ENCODE results near the gene SEZ6L2.
"Not testable (repeated sequence)": the region's sequence is repeated elsewhere in the genome, so short reads cannot be mapped to it uniquely, and the experiment has no call there.

SEZ6L2 gene

DNA sequence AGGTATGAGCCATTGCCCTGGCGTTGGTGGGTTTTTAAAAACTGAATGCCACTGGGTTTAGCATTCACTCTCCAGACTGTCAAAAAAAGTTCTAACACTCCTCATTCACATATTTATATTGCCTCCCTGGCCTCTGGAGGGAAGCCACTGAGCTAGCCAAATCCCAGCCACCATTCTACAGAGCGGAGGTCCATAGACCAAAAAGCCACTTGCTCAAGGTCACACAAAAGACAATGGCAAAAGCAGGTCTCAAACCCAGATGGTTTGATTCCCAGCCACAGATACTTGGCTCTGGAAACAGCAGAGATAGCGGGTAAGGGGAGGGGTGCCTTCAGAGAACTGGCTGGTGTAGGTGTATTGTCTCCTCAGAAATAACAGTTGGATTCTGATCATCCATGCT, 18.3 kb downstream of the SEZ6L2 start:
- ATAC-seq: no peak

DNA sequence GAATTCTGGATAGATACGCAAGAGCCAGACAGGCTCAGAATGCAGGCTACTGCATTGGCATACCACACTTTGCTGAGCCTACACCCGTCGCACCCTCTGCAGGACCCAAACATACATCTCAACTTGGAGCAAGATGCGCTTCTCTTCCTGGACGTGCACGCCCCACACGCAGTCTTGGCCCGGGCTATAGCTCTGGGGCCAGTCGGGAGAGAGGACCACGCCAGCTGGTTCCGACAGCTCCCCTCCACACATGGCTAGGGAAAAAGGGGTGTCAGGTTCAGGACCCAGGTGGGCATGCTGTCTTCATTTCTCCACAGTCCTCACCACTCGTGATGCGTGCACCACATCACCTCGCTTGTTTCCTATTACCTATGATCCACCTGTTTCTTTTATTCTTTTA, 21.2 kb downstream of the SEZ6L2 start:
- no peak for ATAC-seq

DNA sequence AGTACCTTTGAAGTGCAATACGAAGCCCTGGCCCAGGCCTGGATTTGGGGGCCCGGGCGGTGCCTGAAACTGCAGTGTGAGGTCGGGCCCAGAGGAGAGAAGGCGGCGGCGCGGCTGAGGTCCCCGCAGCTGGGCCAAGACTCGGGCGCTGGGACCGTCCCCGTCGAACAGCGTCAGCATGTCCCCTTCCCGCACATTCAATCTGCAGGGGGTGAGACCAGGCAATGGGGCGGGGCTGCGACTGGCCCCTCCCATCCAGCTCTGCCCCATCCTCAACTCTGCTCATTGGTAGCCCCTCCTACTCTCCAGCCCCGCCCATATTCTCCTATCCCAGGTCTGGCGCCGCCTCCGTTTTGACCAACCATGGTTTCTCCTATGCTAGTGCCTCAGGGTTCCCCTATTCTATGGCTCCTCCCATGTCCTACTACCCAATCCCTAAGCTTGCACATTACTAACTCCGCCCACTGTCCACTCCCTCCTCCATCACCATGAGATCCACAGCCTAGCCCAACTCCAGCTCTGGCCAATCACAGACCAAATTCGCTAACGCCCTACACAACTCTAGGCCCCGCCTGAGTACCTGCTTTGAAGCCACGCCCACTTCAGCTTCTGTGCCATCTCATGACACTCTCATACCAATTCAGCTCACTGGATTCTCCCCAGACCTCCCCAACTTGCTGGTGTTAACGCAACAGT, 21.9 kb downstream of the SEZ6L2 start:
- peak; percentile 71 to 82 for ATAC-seq

DNA sequence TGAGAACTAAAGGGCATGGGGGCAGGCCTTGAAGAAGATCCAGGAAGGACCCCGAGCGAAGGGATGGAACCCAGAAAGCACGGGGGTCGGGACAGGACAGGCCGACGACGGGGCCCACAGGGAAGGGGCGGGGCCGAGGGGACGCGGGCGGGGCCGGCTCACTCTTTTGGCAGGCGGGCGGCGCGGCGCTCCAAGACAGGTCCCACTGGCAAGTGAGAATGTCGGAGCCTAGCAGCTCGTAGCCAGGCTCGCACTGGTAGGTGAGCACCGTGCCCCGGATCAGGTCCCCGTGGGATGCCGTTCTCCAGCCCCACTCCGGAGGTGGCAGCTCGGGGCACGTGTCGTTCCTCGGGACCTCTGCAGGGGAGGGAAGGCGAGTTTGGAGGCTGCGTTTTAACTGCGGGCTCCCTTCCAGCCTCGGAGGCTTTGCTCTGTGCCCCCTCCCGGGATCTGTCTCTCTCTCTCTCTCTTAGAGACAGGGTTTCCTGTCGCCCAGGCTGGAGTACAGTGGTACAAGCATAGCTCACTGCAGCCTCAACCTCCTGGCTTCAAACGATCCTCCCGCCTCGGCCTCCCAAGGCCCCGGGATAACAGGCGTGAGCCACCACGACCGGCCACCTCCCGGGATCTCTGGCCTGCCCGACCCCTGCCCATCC, 22.6 kb downstream of the SEZ6L2 start:
- ATAC-seq: peak in 1 of 2 donors; percentile 42

DNA sequence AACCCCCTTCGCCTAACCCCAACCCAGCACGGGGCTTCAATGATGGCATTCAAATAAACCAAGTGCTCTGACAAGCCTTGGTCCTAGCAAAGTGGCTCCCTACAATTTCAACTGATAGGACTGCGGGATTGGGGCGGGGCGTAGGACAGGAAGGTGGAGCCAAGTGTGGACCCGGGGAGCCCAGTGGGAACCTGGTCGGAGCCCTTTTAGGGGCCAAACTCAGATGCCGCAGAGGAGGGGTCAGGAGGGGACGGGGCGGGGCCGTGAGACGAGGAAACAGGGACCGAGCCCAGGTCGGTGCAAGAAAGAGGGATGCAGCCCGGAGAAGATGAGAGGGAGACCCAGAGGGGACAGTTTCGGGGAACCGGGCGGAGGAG, 23.1 kb downstream of the SEZ6L2 start:
- no peak for ATAC-seq

- ATAC-seq: no peak
Measured at GRCh38 chr16:29875206-29875605, 24.1 kb downstream of the SEZ6L2 start.

GRCh38 chr16:29873319-29873718, 26.0 kb downstream of the SEZ6L2 start:
- ATAC-seq: no peak

DNA sequence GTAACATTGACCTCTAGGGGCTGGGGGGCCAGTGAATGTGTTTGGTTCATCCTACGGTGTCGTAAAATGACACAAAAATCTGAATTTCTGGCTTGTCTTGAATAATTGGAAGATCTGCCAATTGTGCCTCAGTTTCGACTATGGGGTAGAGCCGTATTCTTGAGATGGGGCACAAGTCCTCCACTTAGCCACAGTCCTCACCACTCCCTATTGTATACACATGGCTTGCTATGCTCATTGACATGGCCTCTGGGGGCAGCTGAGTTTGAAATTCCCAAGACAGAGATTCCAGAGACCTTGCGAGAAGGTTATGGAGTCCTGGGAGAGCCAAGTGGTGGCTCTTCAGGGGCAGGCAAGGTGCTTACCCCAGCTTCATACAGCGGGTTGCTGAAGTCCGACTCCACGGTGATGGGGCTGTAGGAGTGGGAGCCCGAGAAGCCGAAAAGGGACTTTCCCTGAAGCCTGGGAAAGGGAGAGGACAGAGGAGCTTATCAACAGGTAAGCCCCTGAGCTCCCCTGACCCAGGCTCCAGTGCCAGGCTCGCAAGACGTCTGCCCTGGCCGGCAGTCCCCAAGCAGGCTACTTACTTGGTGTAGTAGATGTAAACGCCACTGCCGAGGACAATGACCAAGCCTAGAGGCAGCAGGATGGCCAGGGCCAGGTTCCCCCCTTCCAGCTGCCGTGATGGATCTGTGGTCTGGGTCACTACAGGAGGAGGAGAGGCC, 27.4 kb downstream of the SEZ6L2 start:
- no peak for ATAC-seq

DNA sequence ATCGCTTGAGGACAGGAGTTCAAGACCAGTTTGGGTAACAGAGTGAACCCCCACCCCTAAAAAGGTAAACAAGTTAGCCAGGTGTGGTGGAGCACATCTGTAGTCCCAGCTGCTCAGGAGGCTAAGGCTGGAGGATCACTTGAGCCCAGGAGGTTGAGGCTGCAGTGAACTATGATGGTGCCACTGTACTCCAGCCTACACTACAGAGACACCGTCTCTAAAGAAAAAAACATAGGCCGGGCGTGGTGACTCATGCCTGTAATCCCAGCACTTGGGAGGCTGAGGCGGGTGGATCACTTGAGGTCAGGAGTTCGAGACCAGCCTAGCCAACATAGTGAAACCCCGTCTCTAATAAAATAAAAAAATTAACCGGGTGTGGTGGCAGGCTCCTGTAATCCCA, 30.3 kb downstream of the SEZ6L2 start:
- not testable (repeated sequence) for ATAC-seq

GRCh38 chr16:29868396-29869009, 30.8 kb downstream of the SEZ6L2 start:
- ATAC-seq: no peak

DNA sequence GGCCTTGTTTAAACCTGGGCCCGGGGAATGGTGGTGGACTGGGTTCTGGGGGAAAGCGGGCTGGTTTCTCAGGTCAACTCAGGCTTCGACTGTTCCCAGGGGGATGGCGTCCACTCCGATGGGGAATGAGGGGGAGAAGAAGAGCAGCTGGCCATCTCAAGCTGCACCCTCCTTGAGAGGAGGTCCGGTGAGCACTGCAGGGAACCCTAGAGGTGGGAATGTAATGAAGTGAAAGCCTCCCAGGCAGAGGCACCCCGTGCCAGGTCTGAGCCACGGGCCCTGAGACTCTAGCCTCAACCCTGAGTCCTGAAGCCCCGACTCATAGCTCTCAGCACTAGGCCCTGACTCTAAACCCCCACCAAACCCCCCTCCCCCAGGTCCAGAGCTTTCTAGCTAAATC, 35.1 kb downstream of the SEZ6L2 start:
- no peak for ATAC-seq

GRCh38 chr16:29863669-29863984, 35.7 kb downstream of the SEZ6L2 start:
- ATAC-seq: no peak

DNA sequence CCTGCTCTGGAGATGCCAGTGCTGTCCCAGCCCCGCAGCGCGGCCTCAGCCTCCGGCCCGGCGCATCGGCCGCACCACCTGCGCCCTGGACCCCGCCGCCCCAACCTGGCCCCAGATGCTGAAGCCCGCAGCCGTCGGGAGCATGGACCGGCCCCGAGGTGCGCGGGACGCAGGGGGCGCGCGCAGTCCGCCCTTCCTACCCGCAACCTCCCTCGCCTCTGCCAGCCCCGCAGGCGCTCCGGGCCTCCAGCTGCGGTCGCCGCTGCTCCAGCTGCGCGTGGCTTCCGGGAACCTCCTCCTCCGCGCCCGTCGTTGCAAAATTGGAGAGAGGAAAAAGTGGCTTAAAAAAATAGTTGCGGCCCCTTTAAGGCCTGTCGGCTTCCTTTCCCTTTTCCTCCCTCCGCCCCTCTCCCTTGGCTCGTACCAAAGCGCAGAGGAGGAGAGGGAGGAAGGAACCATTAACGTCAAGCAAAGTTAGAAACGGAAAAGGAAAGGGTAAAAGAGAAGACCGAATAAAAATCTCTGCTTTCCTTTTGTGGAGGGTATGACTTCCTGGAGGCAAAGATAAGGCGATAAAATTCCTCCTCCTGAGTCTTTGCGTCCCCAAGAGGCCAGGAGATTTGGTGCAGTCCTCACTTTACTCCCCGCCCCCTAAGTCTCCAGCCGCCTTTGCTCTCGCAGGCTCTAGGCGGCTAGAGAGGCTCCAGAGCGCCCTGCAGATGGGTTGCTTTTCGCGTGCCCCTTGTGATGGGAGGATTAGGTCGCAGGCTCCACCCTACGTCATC, 36.3 kb downstream of the SEZ6L2 start, which contains the start of gene CDIPT:
Gene CDIPT, minus strand, starts transcription at position 343 of the 785 bp plus-strand sequence. CDS start 369 bp downstream, outside the sequence.
- ATAC-seq: peak; percentile 100

DNA sequence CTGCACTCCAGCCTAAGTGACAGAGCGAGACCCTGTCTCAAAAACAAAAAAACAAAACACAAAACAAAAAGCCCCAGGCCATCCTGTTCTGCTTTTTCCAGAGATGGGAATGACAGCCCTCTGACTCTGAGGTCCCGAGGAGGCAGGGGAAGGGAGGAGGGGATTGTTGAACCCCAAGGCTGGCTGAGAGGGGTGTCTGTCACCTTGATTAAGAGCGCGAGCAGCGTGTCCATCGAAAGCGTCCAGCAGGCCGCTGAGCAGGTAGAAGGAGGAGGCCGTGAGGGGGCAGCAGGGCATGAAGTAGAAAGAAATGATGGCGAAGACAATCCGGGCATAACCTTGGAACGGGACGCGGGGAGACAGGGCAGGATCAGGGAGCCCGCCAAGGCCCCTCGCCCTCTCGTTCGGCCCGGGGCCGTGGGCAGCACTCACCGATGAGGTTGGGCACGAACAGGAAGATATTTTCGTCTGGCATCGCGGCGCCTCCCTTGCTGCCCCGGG, 36.9 kb downstream of the SEZ6L2 start:
- no peak for ATAC-seq

DNA sequence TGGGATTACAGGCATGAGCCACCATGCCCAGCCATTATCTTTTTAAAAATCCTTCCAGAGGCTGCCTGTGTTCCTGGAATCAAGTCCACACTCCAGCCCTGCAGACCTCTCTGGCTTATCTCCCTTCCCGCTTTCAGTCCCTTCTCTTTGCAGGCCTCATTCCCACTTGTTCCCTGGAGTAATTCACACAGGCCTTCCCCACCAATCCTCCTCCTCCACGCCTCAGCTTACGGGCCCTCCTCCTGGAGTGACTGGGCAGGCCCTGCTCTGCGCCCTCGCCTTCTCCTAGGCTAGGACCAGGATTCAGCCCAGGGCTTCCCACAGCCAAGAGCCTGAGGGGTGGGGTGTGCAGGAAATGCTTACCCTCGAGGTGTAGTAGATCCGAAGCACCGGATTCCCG, 39.1 kb downstream of the SEZ6L2 start:
- no peak for ATAC-seq

GRCh38 chr16:29858974-29859373, 40.4 kb downstream of the SEZ6L2 start:
- no peak for ATAC-seq

DNA sequence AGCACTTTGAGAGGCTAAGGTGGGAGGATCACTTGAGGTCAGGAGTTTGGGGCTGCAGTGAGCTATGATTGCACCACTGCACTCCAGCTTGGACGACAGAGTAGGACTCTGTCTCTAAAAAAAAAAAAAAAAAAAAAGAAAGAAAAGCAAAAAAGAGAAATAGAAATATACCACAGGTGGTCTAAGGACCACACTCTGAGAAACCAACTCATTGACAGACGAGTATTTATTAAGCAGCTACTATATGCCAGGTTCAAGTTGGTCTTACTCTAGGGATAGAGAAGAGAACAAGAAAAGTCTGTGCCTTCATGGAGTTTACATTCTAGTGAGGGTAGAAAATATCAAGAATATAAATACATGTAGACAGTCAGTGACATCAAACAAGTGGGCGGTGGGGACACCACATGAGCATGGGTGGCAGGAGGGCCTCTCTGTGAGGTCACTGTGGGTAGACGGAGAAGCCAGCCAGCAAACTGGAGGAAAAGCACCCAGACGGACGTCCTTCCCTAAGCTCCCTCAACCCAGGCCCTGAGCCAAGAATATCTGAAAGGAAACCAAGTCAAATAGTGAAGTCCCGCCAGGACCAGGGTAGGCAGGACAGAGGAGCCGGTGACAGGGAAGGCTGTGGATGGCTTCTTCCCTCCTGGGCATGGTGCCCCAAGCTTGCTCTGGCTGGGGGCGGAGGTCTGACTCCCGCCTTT, 41.1 kb downstream of the SEZ6L2 start:
- no peak for ATAC-seq

GRCh38 chr16:29857133-29857760, 42.1 kb downstream of the SEZ6L2 start:
- no peak for ATAC-seq

GRCh38 chr16:29854520-29855100, 44.7 kb downstream of the SEZ6L2 start:
- ATAC-seq: peak in 1 of 2 donors; percentile 7

DNA sequence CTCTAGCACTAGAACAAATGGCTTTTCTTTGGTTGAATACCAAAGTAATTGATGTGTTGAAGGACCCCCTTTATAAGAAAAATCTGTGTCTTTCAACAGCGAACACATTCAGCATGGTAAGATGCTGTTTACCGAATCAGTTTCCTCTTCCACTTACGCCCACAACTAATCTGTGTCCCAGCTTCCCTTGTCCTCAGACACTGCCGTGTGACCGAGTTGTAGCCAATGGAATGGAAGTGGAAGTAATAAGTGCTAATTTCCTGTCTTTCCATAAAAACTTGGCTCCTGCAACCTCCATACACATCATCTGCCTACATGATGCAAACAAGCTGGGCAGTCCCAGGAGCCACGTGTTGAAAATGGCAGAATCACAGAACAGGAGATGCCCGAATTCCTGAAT, 46.7 kb downstream of the SEZ6L2 start:
- no peak for ATAC-seq

GRCh38 chr16:29850998-29851397, 48.4 kb downstream of the SEZ6L2 start:
- ATAC-seq: no peak
